Caco-2 (cell line): ENCODE data around the gene FAM9A. TPM values are rescaled to one million over a fixed set of nuclear protein-coding genes. Genes with fewer than 3 reads are reported as not detected.
A peak's percentile ranks its signal among the peaks of the same experiment; 100 is the strongest.

ENCODE experiments used
- BruUV-seq: library from RNA; stranded (reverse); fragments of 400-500 nt; replicated peaks from 2 replicates; lab custom pipeline; 2021; lab: Mats Ljungman, UMichigan
- CTCF ChIA-PET: fragments of 300-600 bp; sonication (Branson Sonifier 250); formaldehyde crosslinking; loops from one replicate; lab custom pipeline; 2022; ENCODE audit warnings: antibody characterized with exemption; lab: Charles Lee
- POLR2A ChIA-PET: fragments of 300-600 bp; sonication (Branson Sonifier 250); formaldehyde crosslinking; loops from one replicate; lab custom pipeline; 2022; ENCODE audit warnings: antibody characterized with exemption; lab: Charles Lee
- DNase-seq, 2 experiments: peaks; one replicate each; pipeline versions ENCODE4 v3.0.0 to v3.0.0-alpha.2; 2020 to 2022
- H3K27me3 ChIP-seq: replicated peaks from 2 replicates; pipeline ENCODE4 v1.6.0; 2011; ENCODE audit warnings: low read length; ENCODE audit not compliant: control insufficient read depth, insufficient read depth
- H3K36me3 ChIP-seq: 2 replicates; pipeline ENCODE4 v1.5.1; 2011; ENCODE audit warnings: low read length; ENCODE audit not compliant: control insufficient read depth, insufficient read depth
- H3K4me1 ChIP-seq: fragments of 250-450 bp; sonication (Bioruptor Pico); 2 replicates; pipeline ENCODE4 v1.5.1; 2020; ENCODE audit warnings: mild to moderate bottlenecking
- H3K4me3 ChIP-seq: 2 replicates; pipeline ENCODE4 v1.5.1; 2011; ENCODE audit warnings: low read depth, mild to moderate bottlenecking, control low read depth, low read length
- H3K9me3 ChIP-seq: fragments of 250-450 bp; sonication (Bioruptor Pico); 2 replicates; pipeline ENCODE4 v1.5.1; 2020; ENCODE audit warnings: mild to moderate bottlenecking, moderate library complexity
- H3K27ac Mint-ChIP-seq: one replicate; pipeline ENCODE4 v1.8.0; 2022; ENCODE audit warnings: mixed read lengths; ENCODE audit not compliant: unreplicated experiment
- H3K27me3 Mint-ChIP-seq: one replicate; pipeline ENCODE4 v1.8.0; 2022; ENCODE audit warnings: mixed read lengths; ENCODE audit not compliant: insufficient read depth, unreplicated experiment
- H3K36me3 Mint-ChIP-seq: one replicate; pipeline ENCODE4 v1.8.0; 2022; ENCODE audit warnings: mild to moderate bottlenecking, mixed read lengths; ENCODE audit not compliant: insufficient read depth, unreplicated experiment
- H3K4me1 Mint-ChIP-seq: one replicate; pipeline ENCODE4 v1.8.0; 2022; ENCODE audit warnings: low read depth, mixed read lengths; ENCODE audit not compliant: unreplicated experiment
- H3K4me3 Mint-ChIP-seq: one replicate; pipeline ENCODE4 v1.8.0; 2022; ENCODE audit warnings: mild to moderate bottlenecking, moderate library complexity, mixed read lengths; ENCODE audit not compliant: unreplicated experiment
- H3K9me3 Mint-ChIP-seq: one replicate; pipeline ENCODE4 v1.8.0; 2022; ENCODE audit warnings: mixed read lengths; ENCODE audit not compliant: unreplicated experiment
- CTCF ChIP-seq, 2 experiments: fragments of 200-600 bp in 1 of 2; IDR thresholded peaks; 1 replicate in 1 of 2; 2 replicates in 1 of 2; pipeline versions ENCODE4 v1.5.1 to v1.8.0; 2011 to 2022; ENCODE audit warnings: antibody characterized with exemption in 1 of 2, control low read depth in 1 of 2, inconsistent platforms in 1 of 2, low read depth in 1 of 2, low read length in 1 of 2, mild to moderate bottlenecking in 1 of 2, moderate library complexity in 1 of 2; ENCODE audit not compliant: insufficient read depth in 1 of 2, severe bottlenecking in 1 of 2, unreplicated experiment in 1 of 2
- intact Hi-C: fragments of 100-400 bp; cut with micrococcal nuclease; formaldehyde crosslinking; loops from one replicate; pipeline ENCODE4 v1.10.0; 2022; ENCODE audit not compliant: unreplicated experiment
- total RNA-seq: library from RNA; stranded (reverse); gene quantifications from 2 replicates; pipeline ENCODE4 v1.2.3, GENCODE V29; 2022

The FAM9A gene
- total RNA-seq, 1 experiment from 2014 or later: not detected

- H3K4me3 ChIP-seq: no peak overlapping the region
- ChIA-PET POLR2A (no interaction called here), CTCF (no interaction called here)
- no TSS peak for BruUV-seq
- TF ChIP-seq CTCF (IDR thresholded peaks at IDR 0.05; ENCODE audit: insufficient read depth in 1 of 2, low read depth in 1 of 2, low read length in 1 of 2, severe bottlenecking in 1 of 2, unreplicated experiment in 1 of 2): no peak
- Mint-ChIP-seq H3K27me3 (no peaks in the 10 kb centered on the region), H3K4me3 (no peak overlapping the region), H3K27ac (no peak overlapping the region), H3K9me3 (no peaks in the 10 kb centered on the region), H3K4me1 (no peaks in the 10 kb centered on the region), H3K36me3 (no peaks in the 10 kb centered on the region)
- H3K27me3 ChIP-seq: no peaks in the 10 kb centered on the region
- H3K4me1 ChIP-seq: no peaks in the 10 kb centered on the region
- DNase-seq: no peak
- H3K36me3 ChIP-seq: no peaks in the 10 kb centered on the region
- H3K9me3 ChIP-seq: no peaks in the 10 kb centered on the region
- intact Hi-C loops: no loop called here
These were observed 17.0 kb downstream of the FAM9A start for GRCh38 chrX:8784162-8784561.

- Histone ChIP-seq H3K4me3 (no peak overlapping the region), H3K9me3 (no peaks in the 10 kb centered on the region), H3K36me3 (no peaks in the 10 kb centered on the region), H3K27me3 (no peaks in the 10 kb centered on the region), H3K4me1 (no peaks in the 10 kb centered on the region)
- BruUV-seq: no TSS peak
- POLR2A ChIA-PET: no interaction called here
- H3K27ac Mint-ChIP-seq: no peak overlapping the region
- no peaks in the 10 kb centered on the region for H3K36me3 Mint-ChIP-seq
- TF ChIP-seq CTCF (IDR thresholded peaks at IDR 0.05; ENCODE audit: insufficient read depth in 1 of 2, low read depth in 1 of 2, low read length in 1 of 2, severe bottlenecking in 1 of 2, unreplicated experiment in 1 of 2): no peak
- no peaks in the 10 kb centered on the region for H3K9me3 Mint-ChIP-seq
- CTCF ChIA-PET: no interaction called here
- no peak for DNase-seq
- no peaks in the 10 kb centered on the region for H3K27me3 Mint-ChIP-seq
- H3K4me1 Mint-ChIP-seq: no peaks in the 10 kb centered on the region
- intact Hi-C loops: no loop called here
- H3K4me3 Mint-ChIP-seq: no peak overlapping the region
These were observed 17.5 kb downstream of the FAM9A start for GRCh38 chrX:8783714-8784098.

GRCh38 chrX:8783097-8783713, 18.0 kb downstream of the FAM9A start:
- Histone ChIP-seq H3K9me3 (no peaks in the 10 kb centered on the region), H3K27me3 (no peaks in the 10 kb centered on the region), H3K36me3 (no peaks in the 10 kb centered on the region), H3K4me1 (no peaks in the 10 kb centered on the region), H3K4me3 (no peak overlapping the region)
- Mint-ChIP-seq H3K36me3 (no peaks in the 10 kb centered on the region), H3K9me3 (no peaks in the 10 kb centered on the region), H3K4me1 (no peaks in the 10 kb centered on the region), H3K27me3 (no peaks in the 10 kb centered on the region), H3K27ac (no peak overlapping the region), H3K4me3 (no peak overlapping the region)
- ChIA-PET CTCF (no interaction called here), POLR2A (no interaction called here)
- no TSS peak for BruUV-seq
- intact Hi-C loops: no loop called here
- TF ChIP-seq CTCF (IDR thresholded peaks at IDR 0.05; ENCODE audit: insufficient read depth in 1 of 2, low read depth in 1 of 2, low read length in 1 of 2, severe bottlenecking in 1 of 2, unreplicated experiment in 1 of 2): peak in 1 of 2 experiments; percentile 33
- DNase-seq: peak in 1 of 2 experiments; percentile 2
